Mesothelial cell of epicardium (in vitro differentiated cells): Measurements from ENCODE around the gene ANKRD40. TPM values are rescaled to one million over a fixed set of nuclear protein-coding genes. Genes with fewer than 3 reads are reported as not detected.

Experiments used
- DNase-seq, 2 experiments: peaks; one replicate each; pipeline ENCODE4 v3.0.0; 2021; ENCODE audit warnings: low spot score in 2 of 2; ENCODE audit not compliant: unreplicated experiment in 2 of 2
- H3K27ac Mint-ChIP-seq: 2 replicates; pipeline ENCODE4 v1.8.0; 2021; ENCODE audit warnings: mixed read lengths
- H3K27me3 Mint-ChIP-seq: 2 replicates; pipeline ENCODE4 v1.8.0; 2021; ENCODE audit warnings: low read depth, mixed read lengths
- H3K36me3 Mint-ChIP-seq: 2 replicates; pipeline ENCODE4 v1.8.0; 2021; ENCODE audit warnings: mixed read lengths
- H3K4me1 Mint-ChIP-seq: 2 replicates; pipeline ENCODE4 v1.8.0; 2021; ENCODE audit warnings: mixed read lengths
- H3K4me3 Mint-ChIP-seq: 2 replicates; pipeline ENCODE4 v1.8.0; 2021; ENCODE audit warnings: mild to moderate bottlenecking, moderate library complexity, mixed read lengths
- H3K9me3 Mint-ChIP-seq: 2 replicates; pipeline ENCODE4 v1.8.0; 2021; ENCODE audit warnings: mixed read lengths
- CTCF ChIP-seq: fragments of 200-600 bp; sonication (generic); IDR thresholded peaks from one replicate; pipeline ENCODE4 v1.5.0; 2021; ENCODE audit warnings: antibody characterized with exemption; ENCODE audit not compliant: unreplicated experiment
- total RNA-seq: library from RNA; stranded (reverse); gene quantifications from 3 replicates; pipeline ENCODE4 v1.2.1, GENCODE V29; 2021

The ANKRD40 gene
- total RNA-seq, 1 donor from 2014 or later = 35.9 TPM

DNA sequence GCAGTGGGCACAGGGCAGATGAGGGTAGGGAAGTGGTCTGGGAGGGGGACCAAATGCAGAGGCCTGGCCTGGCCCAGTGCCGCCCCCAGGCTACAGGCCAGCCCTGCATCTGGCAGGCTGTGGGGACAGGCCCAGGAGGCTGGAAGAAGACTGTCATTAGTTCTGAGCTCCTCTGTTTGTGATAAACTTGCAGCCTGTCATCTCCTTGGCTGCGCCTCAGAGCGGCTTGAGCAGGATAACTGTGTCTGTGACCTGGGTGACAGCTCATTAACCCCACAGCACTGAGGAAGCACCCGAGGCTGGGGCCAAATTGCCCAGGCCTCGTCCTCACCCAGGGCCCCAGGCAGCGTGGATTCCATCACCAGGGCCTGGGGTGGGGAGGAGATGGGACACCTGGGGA lies 49.1 kb downstream of the ANKRD40 start:
- TF ChIP-seq CTCF = no peak
- peaks cover 1% of the 10 kb centered on the region for H3K27me3 Mint-ChIP-seq
- H3K4me3 Mint-ChIP-seq = no peak overlapping the region
- no peak overlapping the region for H3K27ac Mint-ChIP-seq
- H3K9me3 Mint-ChIP-seq = no peaks in the 10 kb centered on the region
- no peak for DNase-seq
- no peaks in the 10 kb centered on the region for H3K36me3 Mint-ChIP-seq
- H3K4me1 Mint-ChIP-seq = peaks cover 25% of the 10 kb centered on the region

DNA sequence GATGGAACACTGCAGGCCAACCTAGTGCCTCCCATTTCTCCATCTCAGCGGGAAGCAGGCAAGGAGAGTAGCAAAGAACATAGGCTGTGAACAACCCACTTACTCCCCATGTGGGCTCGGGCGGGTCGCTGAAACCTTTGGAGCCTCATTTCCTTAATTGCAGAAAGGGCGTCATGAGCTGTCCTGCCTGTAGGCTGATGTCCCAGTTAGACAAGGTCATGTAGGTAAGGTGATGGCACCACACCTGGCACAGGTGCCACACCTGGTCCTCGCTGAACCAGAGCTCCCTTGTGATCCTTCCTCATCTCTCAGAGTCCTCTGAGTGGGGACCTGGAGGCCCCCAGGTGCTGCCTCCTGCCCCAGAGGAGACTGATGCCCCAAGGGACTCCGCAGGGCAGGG lies 50.1 kb downstream of the ANKRD40 start:
- Mint-ChIP-seq H3K9me3 (no peaks in the 10 kb centered on the region), H3K27me3 (peaks cover 1% of the 10 kb centered on the region)
- no peak for TF ChIP-seq CTCF

GRCh38 chr17:50657054-50657453 lies 50.7 kb downstream of the ANKRD40 start:
- peaks cover 25% of the 10 kb centered on the region for H3K4me1 Mint-ChIP-seq
- no peak for DNase-seq
- H3K27ac Mint-ChIP-seq = no peak overlapping the region

More for the DNA sequence above, 50.1 kb downstream of the ANKRD40 start:
- Mint-ChIP-seq H3K27ac (no peak overlapping the region), H3K36me3 (no peaks in the 10 kb centered on the region), H3K4me1 (peaks cover 25% of the 10 kb centered on the region), H3K4me3 (no peak overlapping the region)
- DNase-seq = no peak

DNA sequence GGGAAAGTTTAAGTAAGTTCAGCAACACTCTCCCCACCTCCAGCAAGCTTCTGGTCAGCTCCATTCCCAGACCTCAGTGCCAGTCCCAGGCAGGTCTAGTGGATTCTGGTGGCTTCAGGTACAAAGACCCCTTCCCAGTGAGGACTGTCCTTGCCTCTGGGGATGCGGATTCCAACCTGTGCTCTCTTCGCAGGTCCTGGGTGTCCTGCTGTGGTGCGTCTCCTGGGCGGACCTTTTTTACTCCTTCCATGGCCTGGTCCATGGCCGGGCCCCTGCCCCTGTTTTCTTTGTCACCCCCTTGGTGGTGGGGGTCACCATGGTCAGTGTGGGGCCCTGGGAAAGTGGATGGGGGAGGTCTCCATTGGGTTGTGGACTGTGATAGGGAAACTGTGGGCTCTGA lies 51.2 kb downstream of the ANKRD40 start:
- Mint-ChIP-seq H3K4me3 (no peak overlapping the region), H3K27me3 (peaks cover 1% of the 10 kb centered on the region), H3K36me3 (no peaks in the 10 kb centered on the region), H3K9me3 (no peaks in the 10 kb centered on the region), H3K4me1 (peaks cover 20% of the 10 kb centered on the region), H3K27ac (no peak overlapping the region)
- TF ChIP-seq CTCF = no peak
- DNase-seq = no peak

More at GRCh38 chr17:50657054-50657453, 50.7 kb downstream of the ANKRD40 start:
- Mint-ChIP-seq H3K4me3 (no peak overlapping the region), H3K9me3 (no peaks in the 10 kb centered on the region), H3K27me3 (peaks cover 1% of the 10 kb centered on the region), H3K36me3 (no peaks in the 10 kb centered on the region)
- TF ChIP-seq CTCF = no peak

DNA sequence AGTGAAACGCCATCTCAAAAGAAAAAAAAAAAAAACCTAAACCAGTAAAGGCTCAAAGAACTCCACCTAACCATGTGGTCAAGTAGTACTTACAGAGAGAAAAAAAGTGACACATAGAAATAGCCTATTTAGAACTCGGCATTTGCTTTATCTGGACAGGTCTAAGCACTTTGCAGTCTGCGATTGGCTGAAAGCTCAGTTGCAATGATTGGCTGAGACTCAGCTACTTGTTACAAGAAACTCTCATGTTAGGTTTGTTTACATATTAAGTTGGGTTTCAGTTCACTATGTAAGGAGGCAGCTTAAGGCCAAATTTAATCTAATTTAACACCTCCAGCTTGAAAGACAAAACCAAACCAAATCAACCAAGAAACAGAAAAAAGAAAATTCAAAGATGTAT lies 54.0 kb downstream of the ANKRD40 start:
- Mint-ChIP-seq H3K4me1 (peaks cover 5% of the 10 kb centered on the region), H3K4me3 (no peak overlapping the region), H3K9me3 (no peaks in the 10 kb centered on the region), H3K36me3 (no peaks in the 10 kb centered on the region), H3K27ac (no peak overlapping the region), H3K27me3 (peaks cover 1% of the 10 kb centered on the region)
- no peak for TF ChIP-seq CTCF
- DNase-seq = no peak

DNA sequence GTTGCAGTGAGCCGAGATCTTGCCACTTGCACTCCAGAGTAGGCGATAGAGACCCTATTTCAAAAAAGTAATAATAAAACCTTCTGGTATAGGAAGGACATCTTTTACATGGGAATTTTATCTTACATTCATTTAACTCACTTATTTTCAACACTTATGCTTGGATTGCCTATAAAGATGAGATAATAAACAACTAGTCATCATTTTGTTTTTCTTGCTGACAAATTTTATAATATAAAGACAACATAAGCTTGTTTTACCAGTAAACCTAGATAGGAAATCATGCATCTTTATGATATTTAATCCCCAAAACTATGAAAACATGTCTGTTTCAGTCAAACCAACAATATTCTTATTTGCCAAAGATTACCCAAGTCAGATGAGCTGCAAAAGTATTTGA lies 56.1 kb downstream of the ANKRD40 start:
- no peak for TF ChIP-seq CTCF
- Mint-ChIP-seq H3K9me3 (no peaks in the 10 kb centered on the region), H3K27ac (no peak overlapping the region), H3K27me3 (no peaks in the 10 kb centered on the region), H3K36me3 (no peaks in the 10 kb centered on the region), H3K4me1 (no peaks in the 10 kb centered on the region), H3K4me3 (no peak overlapping the region)
- DNase-seq = no peak
